GM12892 (cell line): ENCODE results near the gene COPZ1.
"Not testable (repeated sequence)": the region's sequence is repeated elsewhere in the genome, so short reads cannot be mapped to it uniquely, and the experiment has no call there.

ENCODE experiments used
- DNase-seq: peaks from one replicate; pipeline ENCODE4 v3.0.0; 2011; ENCODE audit not compliant: insufficient read length
- FAIRE-seq: peaks from 2 replicates; lab custom pipeline; 2011; peaks lifted over from hg19 to GRCh38; lab: Jason Lieb, UNC
- POLR2A ChIP-seq: IDR thresholded peaks from 2 replicates; pipeline ENCODE4 v1.6.1; 2011; ENCODE audit warnings: low read depth, low read length, control low read depth
- POLR2AphosphoS5 ChIP-seq: IDR thresholded peaks from 2 replicates; pipeline ENCODE4 v1.6.1; 2011; ENCODE audit warnings: low read depth, low read length, control low read depth
- TAF1 ChIP-seq: IDR thresholded peaks from 2 replicates; pipeline ENCODE4 v1.6.1; 2011; ENCODE audit warnings: low read depth, mild to moderate bottlenecking, control low read depth, low read length, borderline replicate concordance

Gene COPZ1

GRCh38 chr12:54298904-54299303, 26.0 kb upstream of the COPZ1 start:
- FAIRE-seq (no peak), DNase-seq (no peak)
- no peak for TF ChIP-seq POLR2AphosphoS5
- no peak for TF ChIP-seq POLR2A
- no peak for TF ChIP-seq TAF1

GRCh38 chr12:54299515-54300224, 25.3 kb upstream of the COPZ1 start:
- DNase-seq = no peak
- TF ChIP-seq POLR2AphosphoS5 = no peak
- no peak for TF ChIP-seq POLR2A
- no peak for TF ChIP-seq TAF1
- no peak for FAIRE-seq

GRCh38 chr12:54300225-54300731, 24.7 kb upstream of the COPZ1 start:
- TF ChIP-seq POLR2AphosphoS5 (no peak), POLR2A (no peak), TAF1 (no peak)
- FAIRE-seq (no peak), DNase-seq (no peak)

GRCh38 chr12:54300732-54301427, 24.1 kb upstream of the COPZ1 start, which contains the start of gene NFE2:
TSS of gene NFE2 (minus strand) at chr12:54301015. CDS start at chr12:54295248, 5,767 bp downstream.
- FAIRE-seq (no peak), DNase-seq (no peak)

GRCh38 chr12:54301428-54302048, 23.4 kb upstream of the COPZ1 start:
- no peak for FAIRE-seq
- TF ChIP-seq POLR2A = no peak
- no peak for TF ChIP-seq POLR2AphosphoS5
- no peak for TF ChIP-seq TAF1
- no peak for DNase-seq

More at GRCh38 chr12:54300732-54301427, 24.1 kb upstream of the COPZ1 start, which contains the start of gene NFE2:
- TF ChIP-seq POLR2A = no peak
- TF ChIP-seq TAF1 = no peak
- no peak for TF ChIP-seq POLR2AphosphoS5

- no peak for TF ChIP-seq POLR2AphosphoS5
- TF ChIP-seq TAF1 = no peak
- no peak for TF ChIP-seq POLR2A
- no peak for FAIRE-seq
These were observed 21.3 kb upstream of the COPZ1 start for GRCh38 chr12:54303640-54304039.

GRCh38 chr12:54304187-54304810, 20.6 kb upstream of the COPZ1 start:
- no peak for DNase-seq
- FAIRE-seq = no peak
- no peak for TF ChIP-seq POLR2A
- no peak for TF ChIP-seq TAF1
- TF ChIP-seq POLR2AphosphoS5 = no peak

More at GRCh38 chr12:54303640-54304039, 21.3 kb upstream of the COPZ1 start:
- DNase-seq = no peak

GRCh38 chr12:54306925-54307741, 17.8 kb upstream of the COPZ1 start:
- no peak for DNase-seq
- TF ChIP-seq POLR2AphosphoS5 = no peak
- TF ChIP-seq TAF1 = no peak
- TF ChIP-seq POLR2A = no peak
- no peak for FAIRE-seq

GRCh38 chr12:54311051-54311450, 13.9 kb upstream of the COPZ1 start:
- FAIRE-seq = no peak
- TF ChIP-seq POLR2AphosphoS5 (no peak), TAF1 (no peak), POLR2A (no peak)
- DNase-seq = no peak

GRCh38 chr12:54312309-54312708, 12.6 kb upstream of the COPZ1 start:
- not testable (repeated sequence) for FAIRE-seq

More at GRCh38 chr12:54312309-54312708, 12.6 kb upstream of the COPZ1 start:
- not testable (repeated sequence) for DNase-seq
